GM23338 (cell line): Measurements from ENCODE around the gene HGS. TPM values are rescaled to one million over a fixed set of nuclear protein-coding genes. Genes with fewer than 3 reads are reported as not detected.
"Not testable (repeated sequence)": the region's sequence is repeated elsewhere in the genome, so short reads cannot be mapped to it uniquely, and the experiment has no call there.

Source experiments
- ATAC-seq: fragments of 200-7000 bp; cut with Tn5 transposase; 3 replicates; pipeline ENCODE4 v1.9.1; 2020
- DNase-seq: peaks from one replicate; pipeline ENCODE4 v3.0.0-alpha.2; 2015; ENCODE audit warnings: low spot score
- H2AFZ ChIP-seq: fragments of 200-600 bp; sonication (generic); 2 replicates; pipeline ENCODE4 v1.8.0; 2016; ENCODE audit warnings: antibody characterized with exemption, mild to moderate bottlenecking, moderate library complexity
- H3F3A ChIP-seq: fragments of 200-600 bp; sonication (generic); replicated peaks from 2 replicates; pipeline ENCODE4 v1.8.0; 2017; ENCODE audit warnings: antibody characterized with exemption, mixed run types, low read depth
- H3K27ac ChIP-seq: fragments of 200-600 bp; sonication (generic); 2 replicates; pipeline ENCODE4 v1.6.1; 2016; ENCODE audit warnings: low read depth
- H3K27me3 ChIP-seq: fragments of 200-600 bp; sonication (generic); 2 replicates; pipeline ENCODE4 v1.8.0; 2016; ENCODE audit warnings: mild to moderate bottlenecking, mixed run types, moderate library complexity; ENCODE audit not compliant: insufficient read depth
- H3K36me3 ChIP-seq: fragments of 200-600 bp; sonication (generic); 2 replicates; pipeline ENCODE4 v1.8.0; 2016; ENCODE audit warnings: mild to moderate bottlenecking; ENCODE audit not compliant: insufficient read depth
- H3K4me1 ChIP-seq: fragments of 200-600 bp; sonication (generic); 2 replicates; pipeline ENCODE4 v1.8.0; 2016; ENCODE audit warnings: mild to moderate bottlenecking, moderate library complexity; ENCODE audit not compliant: insufficient read depth
- H3K4me2 ChIP-seq: fragments of 200-600 bp; sonication (generic); 2 replicates; pipeline ENCODE4 v1.7.1; 2017; ENCODE audit warnings: mixed run types
- H3K4me3 ChIP-seq: fragments of 200-600 bp; sonication (generic); 2 replicates; pipeline ENCODE4 v1.6.1; 2016; ENCODE audit warnings: mixed run types
- H3K79me2 ChIP-seq: fragments of 200-600 bp; sonication (generic); replicated peaks from 2 replicates; pipeline ENCODE4 v1.8.0; 2017; ENCODE audit warnings: mild to moderate bottlenecking; ENCODE audit not compliant: insufficient read depth
- H3K9me2 ChIP-seq: fragments of 200-600 bp; sonication (generic); 2 replicates; pipeline ENCODE4 v1.8.0; 2017; ENCODE audit not compliant: insufficient read depth
- H4K20me1 ChIP-seq: fragments of 200-600 bp; sonication (generic); replicated peaks from 2 replicates; pipeline ENCODE4 v1.8.0; 2017; ENCODE audit warnings: mild to moderate bottlenecking; ENCODE audit not compliant: insufficient read depth
- H3K27ac Mint-ChIP-seq: 2 replicates; pipeline ENCODE4 v1.8.0; 2020; ENCODE audit warnings: inconsistent platforms, mild to moderate bottlenecking, moderate library complexity, mixed read lengths
- H3K27me3 Mint-ChIP-seq: 3 replicates; pipeline ENCODE4 v1.8.0; 2022; ENCODE audit warnings: low read depth, mild to moderate bottlenecking, moderate library complexity, mixed read lengths, inconsistent platforms; ENCODE audit not compliant: insufficient read depth, poor library complexity
- H3K36me3 Mint-ChIP-seq: 3 replicates; pipeline ENCODE4 v1.8.0; 2021; ENCODE audit warnings: low read depth, mild to moderate bottlenecking, inconsistent platforms, moderate library complexity, mixed read lengths
- H3K4me1 Mint-ChIP-seq: 3 replicates; pipeline ENCODE4 v1.8.0; 2020; ENCODE audit warnings: mild to moderate bottlenecking, inconsistent platforms, mixed read lengths
- H3K4me3 Mint-ChIP-seq: 3 replicates; pipeline ENCODE4 v1.8.0; 2021; ENCODE audit warnings: moderate library complexity, mild to moderate bottlenecking, inconsistent platforms, mixed read lengths
- H3K9me3 Mint-ChIP-seq: 3 replicates; pipeline ENCODE4 v1.8.0; 2020; ENCODE audit warnings: moderate library complexity, mild to moderate bottlenecking, inconsistent platforms, mixed read lengths
- CREB1 ChIP-seq: fragments of 250-450 bp; sonication (Bioruptor Pico); IDR thresholded peaks from 2 replicates; pipeline ENCODE4 v1.5.0; 2020; ENCODE audit warnings: low read depth, mild to moderate bottlenecking, moderate library complexity
- CTCF ChIP-seq, 2 experiments: fragments of 200-600 bp in 1 of 2; sonication (generic) in 1 of 2; conservative IDR thresholded peaks; 2 replicates each; pipeline versions ENCODE4 v1.5.1 to v1.6.1; 2016 to 2017; ENCODE audit warnings: antibody characterized with exemption in 2 of 2, low read depth in 2 of 2, mild to moderate bottlenecking in 2 of 2, moderate library complexity in 1 of 2
- ZNF331 ChIP-seq: fragments of 250-450 bp; sonication (Bioruptor Pico); IDR thresholded peaks from 2 replicates; pipeline ENCODE4 v1.5.0; 2020; ENCODE audit warnings: low read depth, mild to moderate bottlenecking, moderate library complexity
- ZNF462 ChIP-seq: fragments of 250-450 bp; sonication (Bioruptor Pico); IDR thresholded peaks from 2 replicates; pipeline ENCODE4 v1.5.0; 2020; ENCODE audit warnings: mild to moderate bottlenecking, moderate library complexity
- polyA plus RNA-seq: library from polyadenylated mRNA; unstranded; fragments of >200 nt; fragmentation: Nextera tagmentation; extraction: Ambion mirVana; gene quantifications from 2 replicates; pipeline ENCODE4 v1.2.1, GENCODE V29; 2016
- total RNA-seq: library from RNA; depleted of rRNA; stranded (reverse); fragments of >200 nt; shearing (Covaris generic); gene quantifications from 2 replicates; pipeline ENCODE4 v1.2.3, GENCODE V29; 2014

HGS gene
- total and polyA plus RNA-seq, 2 experiments from 2014 or later = 59.0 to 90.2 TPM

DNA sequence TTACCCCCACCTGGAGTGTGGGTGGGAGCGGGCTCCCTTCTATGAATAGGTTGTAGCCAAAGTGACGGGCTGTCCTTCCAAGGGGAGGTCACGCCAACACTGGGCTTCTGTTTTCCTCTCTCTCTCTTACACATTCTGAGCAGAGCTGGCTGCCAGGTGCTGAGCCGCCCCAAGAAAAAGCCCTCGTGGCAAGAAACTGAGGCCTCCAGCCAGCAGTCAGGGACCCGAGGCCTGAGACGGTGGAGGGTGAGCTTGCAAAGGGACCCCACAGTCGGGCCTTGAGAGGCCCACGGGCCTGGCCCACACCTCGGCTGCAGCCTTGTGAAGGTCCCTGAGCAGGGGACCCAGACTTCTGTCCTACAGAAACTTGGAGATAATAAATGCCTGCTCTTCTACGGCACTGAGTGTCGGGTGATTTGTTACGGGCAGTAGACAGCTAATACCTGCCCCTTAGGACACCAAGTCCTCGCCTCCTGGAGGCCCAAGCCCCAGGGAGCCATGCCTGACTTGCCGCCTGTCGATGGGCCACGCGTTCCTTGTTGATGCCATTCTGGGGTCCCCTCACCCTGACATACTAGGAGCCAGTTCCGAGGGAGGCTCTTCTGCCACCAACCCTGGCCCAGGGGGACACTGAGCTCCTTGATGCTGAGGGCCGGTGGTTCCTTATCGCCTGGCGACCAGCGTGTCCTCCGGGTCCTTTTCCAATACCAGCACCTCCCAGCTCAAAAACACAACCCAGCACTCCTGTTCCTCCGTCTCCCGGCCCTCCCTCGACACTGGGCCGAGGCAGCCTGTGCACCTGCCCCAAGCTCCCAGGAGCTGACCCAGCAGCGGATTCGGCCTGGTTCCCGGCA, 54.4 kb downstream of the HGS start (continued):
- no peak for TF ChIP-seq CTCF (conservative IDR thresholded peaks at IDR 0.05; ENCODE audit: low read depth in 2 of 2)

DNA sequence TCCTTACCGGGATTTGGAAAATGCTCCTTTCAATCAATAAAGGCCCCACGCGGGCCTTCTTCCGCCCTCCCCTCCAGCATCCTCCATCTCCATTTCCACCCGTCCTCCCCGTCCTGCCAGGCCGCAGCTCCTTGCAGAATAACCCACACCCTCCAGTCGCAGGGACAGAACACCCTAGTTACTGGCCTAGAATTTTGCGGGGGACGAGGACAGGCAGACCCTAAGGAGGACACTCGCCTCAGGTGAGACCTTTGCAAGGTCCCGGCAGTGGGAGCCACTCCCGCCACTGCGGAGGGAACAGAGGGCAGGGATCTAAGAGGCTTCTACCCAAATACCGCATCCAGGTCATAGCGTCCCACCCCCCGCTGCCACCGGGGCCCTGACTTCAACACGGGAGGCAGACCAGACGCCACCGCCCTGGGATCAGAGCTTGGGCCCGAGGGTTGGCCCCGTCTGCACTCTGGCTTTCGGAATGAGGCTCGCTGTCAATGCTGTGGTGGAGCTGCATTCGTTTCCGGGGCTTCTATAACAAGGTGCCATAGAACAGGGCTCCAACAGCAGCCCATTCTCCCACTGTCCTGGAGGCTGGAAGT, 55.1 kb downstream of the HGS start:
- H3F3A ChIP-seq = no peaks in the 10 kb centered on the region
- H3K79me2 ChIP-seq = no peaks in the 10 kb centered on the region
- no peaks in the 10 kb centered on the region for H3K27me3 ChIP-seq
- no peak for DNase-seq
- no peaks in the 10 kb centered on the region for H3K9me2 ChIP-seq
- Mint-ChIP-seq H3K9me3 (no peaks in the 10 kb centered on the region), H3K36me3 (no peaks in the 10 kb centered on the region), H3K4me3 (no peak overlapping the region; the same call in 2 of the 3 replicates), H3K27me3 (peaks cover 10% of the 10 kb centered on the region), H3K27ac (no peak overlapping the region), H3K4me1 (peaks cover 3% of the 10 kb centered on the region; the same call in 1 of the 3 replicates)
- H2AFZ ChIP-seq = no peak overlapping the region
- no peaks in the 10 kb centered on the region for H3K36me3 ChIP-seq
- H3K4me3 ChIP-seq = no peak overlapping the region
- H3K4me1 ChIP-seq = no peaks in the 10 kb centered on the region
- H3K27ac ChIP-seq = no peak overlapping the region
- H4K20me1 ChIP-seq = no peaks in the 10 kb centered on the region
- TF ChIP-seq ZNF331 = no peak
- TF ChIP-seq CREB1 (CRISPR knock-in tag) = no peak
- no peak for TF ChIP-seq ZNF462 (CRISPR knock-in tag)
- H3K4me2 ChIP-seq = no peak overlapping the region
- no peak for ATAC-seq

GRCh38 chr17:81739593-81739992, 55.8 kb downstream of the HGS start:
- not testable (repeated sequence) for H3K9me3 Mint-ChIP-seq, H3K4me2 ChIP-seq

More at GRCh38 chr17:81739593-81739992, 55.8 kb downstream of the HGS start:
- not testable (repeated sequence) for H3K9me2 ChIP-seq, H3K27ac ChIP-seq, H3K36me3 Mint-ChIP-seq, H3K4me1 ChIP-seq, H3K4me1 Mint-ChIP-seq, H3F3A ChIP-seq, H4K20me1 ChIP-seq, DNase-seq, H3K27ac Mint-ChIP-seq, H3K4me3 ChIP-seq, ATAC-seq, H2AFZ ChIP-seq, H3K4me3 Mint-ChIP-seq, H3K79me2 ChIP-seq, H3K36me3 ChIP-seq, H3K27me3 ChIP-seq
- H3K27me3 Mint-ChIP-seq = peaks cover 10% of the 10 kb centered on the region
